Measurements from ENCODE around the gene TOPBP1. TPM values are rescaled to one million over a fixed set of nuclear protein-coding genes. Genes with fewer than 3 reads are reported as not detected.

The TOPBP1 gene
- total RNA-seq, 1 experiment from 2014 or later, result 51.5 TPM

- Mint-ChIP-seq H3K27ac (no peak overlapping the region; a peak in 1 of 7 replicates), H3K36me3 (ENCODE audit: insufficient read depth in 1 of 3, low read depth in 3 of 3) (no peaks in the 10 kb centered on the region), H3K27me3 (ENCODE audit: low read depth) (no peaks in the 10 kb centered on the region; the same call in 1 of the 2 replicates), H3K9me3 (no peaks in the 10 kb centered on the region; a peak in 1 of 5 replicates), H3K4me3 (no peak overlapping the region), H3K4me1 (no peaks in the 10 kb centered on the region)
- Histone ChIP-seq H3K9me3 (ENCODE audit: control insufficient read depth, low read depth, low read length) (no peaks in the 10 kb centered on the region), H4K5ac (ENCODE audit: insufficient read length, low read depth, low read length) (no peak overlapping the region), H3T11ph (ENCODE audit: low read length) (no peak overlapping the region), H3K23me2 (ENCODE audit: insufficient read length, low read depth, low read length, poor library complexity, severe bottlenecking) (no peaks in the 10 kb centered on the region), H2BK20ac (ENCODE audit: low read depth, low read length, poor library complexity, severe bottlenecking) (no peak overlapping the region), H3K27ac (ENCODE audit: insufficient read length, low read depth, low read length) (no peak overlapping the region), H3K79me1 (ENCODE audit: insufficient read depth, low read depth, low read length, poor library complexity, severe bottlenecking) (no peaks in the 10 kb centered on the region), H4K8ac (replicated peaks; ENCODE audit: insufficient read length, low read depth, low read length) (no peak overlapping the region), H2BK12ac (ENCODE audit: insufficient read length, low read depth, low read length) (no peak overlapping the region), H2BK5ac (ENCODE audit: insufficient read length, low read length) (no peak overlapping the region), H2BK120ac (ENCODE audit: low read depth, low read length, poor library complexity, severe bottlenecking) (no peak overlapping the region), H4K20me1 (ENCODE audit: control insufficient read depth, insufficient read depth, insufficient read length) (no peaks in the 10 kb centered on the region), H4K91ac (ENCODE audit: insufficient read length, low read depth, low read length) (no peak overlapping the region), H3K14ac (ENCODE audit: insufficient read depth, low read length) (no peak overlapping the region), H2AK5ac (ENCODE audit: insufficient read length, low read length) (no peak overlapping the region), H3K23ac (ENCODE audit: insufficient read length, low read depth, low read length) (no peak overlapping the region), H2BK15ac (ENCODE audit: low read depth, low read length) (no peak overlapping the region), H3K56ac (ENCODE audit: insufficient read length, low read depth, low read length) (no peak overlapping the region), H3K27me3 (ENCODE audit: insufficient read depth, low read length) (no peaks in the 10 kb centered on the region), H3K9ac (ENCODE audit: extremely low read depth, insufficient read length, low read length) (no peak overlapping the region), H3K4me1 (ENCODE audit: insufficient read depth, low read length) (no peaks in the 10 kb centered on the region), H3K4ac (ENCODE audit: low read depth, low read length) (no peak overlapping the region), H3K4me2 (ENCODE audit: insufficient read depth, insufficient read length, low read length) (no peak overlapping the region), H2AFZ (ENCODE audit: low read length) (no peak overlapping the region), H3K18ac (ENCODE audit: insufficient read length, low read depth, low read length) (no peak overlapping the region), H3K79me2 (ENCODE audit: insufficient read depth, low read length) (no peaks in the 10 kb centered on the region)
- no CpG with 5 or more reads among the region's 8 CpGs for WGBS (ENCODE audit: extremely low coverage, insufficient read length, low lambda C conversion rate)
- no peak for TF ChIP-seq CTCF (conservative IDR thresholded peaks at IDR 0.05)
- no peak for DNase-seq
These were observed 32.1 kb upstream of the TOPBP1 start for GRCh38 chr3:133693821-133694220.

All from H9 (cell line).